Measurements from ENCODE around the gene ERMARD. TPM values are rescaled to one million over a fixed set of nuclear protein-coding genes. Genes with fewer than 3 reads are reported as not detected.

ERMARD gene
- total RNA-seq, 1 experiment from 2014 or later = 17.7 TPM

DNA sequence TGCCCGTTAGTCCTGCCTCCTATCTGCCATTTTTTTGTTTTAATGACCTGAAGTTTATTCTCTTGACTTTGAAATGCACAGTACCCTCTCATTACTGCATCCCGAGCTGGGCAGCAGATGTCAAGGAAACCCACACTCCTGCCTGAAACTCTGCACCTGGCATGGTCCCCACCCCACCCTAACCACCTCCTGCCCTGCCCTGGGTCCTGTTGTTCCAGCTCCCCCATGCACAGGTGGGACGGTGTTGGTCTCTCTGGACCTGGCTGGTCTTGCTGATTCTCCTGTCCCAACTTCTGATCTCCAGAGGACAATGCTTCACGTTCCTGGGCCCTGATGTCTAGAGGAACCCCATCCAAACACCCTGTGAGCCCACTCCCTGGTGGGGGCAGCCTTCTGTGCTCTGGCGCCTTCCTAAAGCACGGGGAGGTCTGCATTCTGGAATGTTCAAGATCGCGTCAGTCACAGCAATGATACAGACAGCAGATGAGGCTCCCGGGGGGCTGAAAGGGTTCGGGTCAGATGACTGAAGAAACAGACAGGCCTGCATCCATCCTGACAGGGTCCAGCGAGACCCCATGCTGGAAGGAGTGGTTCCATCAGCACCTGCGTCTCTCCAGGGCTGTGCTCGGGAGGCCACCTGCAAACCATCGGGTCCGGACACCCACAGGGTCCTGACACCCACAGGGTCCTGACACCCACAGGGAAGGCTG is 73.6 kb downstream of the ERMARD start (continued):
- TF ChIP-seq, protein P1, sequence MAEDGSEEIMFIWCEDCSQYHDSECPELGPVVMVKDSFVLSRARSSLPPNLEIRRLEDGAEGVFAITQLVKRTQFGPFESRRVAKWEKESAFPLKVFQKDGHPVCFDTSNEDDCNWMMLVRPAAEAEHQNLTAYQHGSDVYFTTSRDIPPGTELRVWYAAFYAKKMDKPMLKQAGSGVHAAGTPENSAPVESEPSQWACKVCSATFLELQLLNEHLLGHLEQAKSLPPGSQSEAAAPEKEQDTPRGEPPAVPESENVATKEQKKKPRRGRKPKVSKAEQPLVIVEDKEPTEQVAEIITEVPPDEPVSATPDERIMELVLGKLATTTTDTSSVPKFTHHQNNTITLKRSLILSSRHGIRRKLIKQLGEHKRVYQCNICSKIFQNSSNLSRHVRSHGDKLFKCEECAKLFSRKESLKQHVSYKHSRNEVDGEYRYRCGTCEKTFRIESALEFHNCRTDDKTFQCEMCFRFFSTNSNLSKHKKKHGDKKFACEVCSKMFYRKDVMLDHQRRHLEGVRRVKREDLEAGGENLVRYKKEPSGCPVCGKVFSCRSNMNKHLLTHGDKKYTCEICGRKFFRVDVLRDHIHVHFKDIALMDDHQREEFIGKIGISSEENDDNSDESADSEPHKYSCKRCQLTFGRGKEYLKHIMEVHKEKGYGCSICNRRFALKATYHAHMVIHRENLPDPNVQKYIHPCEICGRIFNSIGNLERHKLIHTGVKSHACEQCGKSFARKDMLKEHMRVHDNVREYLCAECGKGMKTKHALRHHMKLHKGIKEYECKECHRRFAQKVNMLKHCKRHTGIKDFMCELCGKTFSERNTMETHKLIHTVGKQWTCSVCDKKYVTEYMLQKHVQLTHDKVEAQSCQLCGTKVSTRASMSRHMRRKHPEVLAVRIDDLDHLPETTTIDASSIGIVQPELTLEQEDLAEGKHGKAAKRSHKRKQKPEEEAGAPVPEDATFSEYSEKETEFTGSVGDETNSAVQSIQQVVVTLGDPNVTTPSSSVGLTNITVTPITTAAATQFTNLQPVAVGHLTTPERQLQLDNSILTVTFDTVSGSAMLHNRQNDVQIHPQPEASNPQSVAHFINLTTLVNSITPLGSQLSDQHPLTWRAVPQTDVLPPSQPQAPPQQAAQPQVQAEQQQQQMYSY (CRISPR knock-in tag; IDR thresholded peaks at IDR 0.05) = no peak
- TF ChIP-seq PRRX2 (CRISPR knock-in tag; IDR thresholded peaks at IDR 0.05) (no peak), ZNF671 (CRISPR knock-in tag; IDR thresholded peaks at IDR 0.05) (no peak), CREB1 (CRISPR knock-in tag; IDR thresholded peaks at IDR 0.05) (no peak)
- TF ChIP-seq, protein P2, sequence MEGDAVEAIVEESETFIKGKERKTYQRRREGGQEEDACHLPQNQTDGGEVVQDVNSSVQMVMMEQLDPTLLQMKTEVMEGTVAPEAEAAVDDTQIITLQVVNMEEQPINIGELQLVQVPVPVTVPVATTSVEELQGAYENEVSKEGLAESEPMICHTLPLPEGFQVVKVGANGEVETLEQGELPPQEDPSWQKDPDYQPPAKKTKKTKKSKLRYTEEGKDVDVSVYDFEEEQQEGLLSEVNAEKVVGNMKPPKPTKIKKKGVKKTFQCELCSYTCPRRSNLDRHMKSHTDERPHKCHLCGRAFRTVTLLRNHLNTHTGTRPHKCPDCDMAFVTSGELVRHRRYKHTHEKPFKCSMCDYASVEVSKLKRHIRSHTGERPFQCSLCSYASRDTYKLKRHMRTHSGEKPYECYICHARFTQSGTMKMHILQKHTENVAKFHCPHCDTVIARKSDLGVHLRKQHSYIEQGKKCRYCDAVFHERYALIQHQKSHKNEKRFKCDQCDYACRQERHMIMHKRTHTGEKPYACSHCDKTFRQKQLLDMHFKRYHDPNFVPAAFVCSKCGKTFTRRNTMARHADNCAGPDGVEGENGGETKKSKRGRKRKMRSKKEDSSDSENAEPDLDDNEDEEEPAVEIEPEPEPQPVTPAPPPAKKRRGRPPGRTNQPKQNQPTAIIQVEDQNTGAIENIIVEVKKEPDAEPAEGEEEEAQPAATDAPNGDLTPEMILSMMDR (IDR thresholded peaks at IDR 0.05) = no peak

DNA sequence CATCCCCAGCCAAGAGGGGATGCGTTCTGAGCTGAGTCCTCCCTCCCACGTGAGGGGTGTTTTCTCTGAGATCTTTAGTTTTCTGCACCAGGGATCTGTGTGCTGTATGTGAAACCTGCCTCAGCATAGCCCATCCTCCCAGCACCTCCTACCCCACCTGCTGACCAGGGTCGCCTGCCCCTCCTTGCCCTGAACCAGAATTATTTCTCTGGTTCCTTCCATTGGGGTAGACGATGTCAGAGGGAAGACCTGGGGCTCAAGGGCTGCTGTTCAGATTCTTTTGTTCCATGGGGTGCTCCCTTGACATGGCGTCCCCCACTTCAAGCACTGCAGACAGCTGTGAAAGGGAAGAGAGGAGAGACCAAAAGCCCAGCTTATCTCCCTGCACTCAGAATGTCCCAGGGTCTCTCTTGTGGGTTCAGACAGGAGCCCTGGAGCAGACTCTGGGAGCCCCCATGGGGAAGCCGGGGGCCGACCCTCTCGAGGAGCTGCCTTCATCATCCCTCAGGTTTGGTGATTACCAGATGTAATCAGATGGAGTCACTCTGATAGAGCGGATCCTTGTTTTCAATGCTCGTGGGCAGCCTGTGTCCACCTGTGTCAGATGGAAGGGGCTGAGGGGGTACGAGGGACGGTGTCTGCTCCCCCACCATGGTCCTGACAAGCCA is 74.3 kb downstream of the ERMARD start:
- Mint-ChIP-seq H3K27me3 (ENCODE audit: low read depth) (peaks cover 13% of the 10 kb centered on the region), H3K9me3 (peaks cover 30% of the 10 kb centered on the region), H3K4me3 (no peak overlapping the region), H3K4me1 (peaks cover 44% of the 10 kb centered on the region), H3K36me3 (peaks cover 15% of the 10 kb centered on the region), H3K27ac (no peak overlapping the region)
- POLR2A ChIA-PET = no interaction called here
- DNase-seq (ENCODE audit: low spot score) (no peak), ATAC-seq (no peak)
- CTCF ChIA-PET = no interaction called here
- TF ChIP-seq, protein P3, sequence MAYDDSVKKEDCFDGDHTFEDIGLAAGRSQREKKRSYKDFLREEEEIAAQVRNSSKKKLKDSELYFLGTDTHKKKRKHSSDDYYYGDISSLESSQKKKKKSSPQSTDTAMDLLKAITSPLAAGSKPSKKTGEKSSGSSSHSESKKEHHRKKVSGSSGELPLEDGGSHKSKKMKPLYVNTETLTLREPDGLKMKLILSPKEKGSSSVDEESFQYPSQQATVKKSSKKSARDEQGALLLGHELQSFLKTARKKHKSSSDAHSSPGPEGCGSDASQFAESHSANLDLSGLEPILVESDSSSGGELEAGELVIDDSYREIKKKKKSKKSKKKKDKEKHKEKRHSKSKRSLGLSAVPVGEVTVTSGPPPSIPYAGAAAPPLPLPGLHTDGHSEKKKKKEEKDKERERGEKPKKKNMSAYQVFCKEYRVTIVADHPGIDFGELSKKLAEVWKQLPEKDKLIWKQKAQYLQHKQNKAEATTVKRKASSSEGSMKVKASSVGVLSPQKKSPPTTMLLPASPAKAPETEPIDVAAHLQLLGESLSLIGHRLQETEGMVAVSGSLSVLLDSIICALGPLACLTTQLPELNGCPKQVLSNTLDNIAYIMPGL (CRISPR knock-in tag; IDR thresholded peaks at IDR 0.05) = no peak
- TF ChIP-seq ZNF138 (CRISPR knock-in tag; conservative IDR thresholded peaks at IDR 0.05) (no peak), OVOL2 (CRISPR knock-in tag; IDR thresholded peaks at IDR 0.05; ENCODE audit: borderline replicate concordance) (no peak), TCF7 (CRISPR knock-in tag; IDR thresholded peaks at IDR 0.05; ENCODE audit: low read depth) (no peak), MYBL2 (CRISPR knock-in tag; IDR thresholded peaks at IDR 0.05) (no peak), GABPB1 (CRISPR knock-in tag; IDR thresholded peaks at IDR 0.05) (no peak), FOXK1 (CRISPR knock-in tag; IDR thresholded peaks at IDR 0.05) (no peak), CREM (CRISPR knock-in tag; IDR thresholded peaks at IDR 0.05) (no peak), FOXJ3 (CRISPR knock-in tag; IDR thresholded peaks at IDR 0.05; ENCODE audit: borderline replicate concordance) (no peak), ZNF423 (CRISPR knock-in tag; IDR thresholded peaks at IDR 0.05) (no peak), SOX15 (CRISPR knock-in tag; IDR thresholded peaks at IDR 0.05) (no peak), FOXP1 (CRISPR knock-in tag; IDR thresholded peaks at IDR 0.05; ENCODE audit: borderline replicate concordance) (no peak), ELF4 (CRISPR knock-in tag; IDR thresholded peaks at IDR 0.05; ENCODE audit: low read depth) (no peak), TP53 (CRISPR knock-in tag; IDR thresholded peaks at IDR 0.05) (no peak)
- TF ChIP-seq, protein P4, sequence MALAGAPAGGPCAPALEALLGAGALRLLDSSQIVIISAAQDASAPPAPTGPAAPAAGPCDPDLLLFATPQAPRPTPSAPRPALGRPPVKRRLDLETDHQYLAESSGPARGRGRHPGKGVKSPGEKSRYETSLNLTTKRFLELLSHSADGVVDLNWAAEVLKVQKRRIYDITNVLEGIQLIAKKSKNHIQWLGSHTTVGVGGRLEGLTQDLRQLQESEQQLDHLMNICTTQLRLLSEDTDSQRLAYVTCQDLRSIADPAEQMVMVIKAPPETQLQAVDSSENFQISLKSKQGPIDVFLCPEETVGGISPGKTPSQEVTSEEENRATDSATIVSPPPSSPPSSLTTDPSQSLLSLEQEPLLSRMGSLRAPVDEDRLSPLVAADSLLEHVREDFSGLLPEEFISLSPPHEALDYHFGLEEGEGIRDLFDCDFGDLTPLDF (CRISPR knock-in tag; IDR thresholded peaks at IDR 0.05) = no peak
- TF ChIP-seq, protein P5, sequence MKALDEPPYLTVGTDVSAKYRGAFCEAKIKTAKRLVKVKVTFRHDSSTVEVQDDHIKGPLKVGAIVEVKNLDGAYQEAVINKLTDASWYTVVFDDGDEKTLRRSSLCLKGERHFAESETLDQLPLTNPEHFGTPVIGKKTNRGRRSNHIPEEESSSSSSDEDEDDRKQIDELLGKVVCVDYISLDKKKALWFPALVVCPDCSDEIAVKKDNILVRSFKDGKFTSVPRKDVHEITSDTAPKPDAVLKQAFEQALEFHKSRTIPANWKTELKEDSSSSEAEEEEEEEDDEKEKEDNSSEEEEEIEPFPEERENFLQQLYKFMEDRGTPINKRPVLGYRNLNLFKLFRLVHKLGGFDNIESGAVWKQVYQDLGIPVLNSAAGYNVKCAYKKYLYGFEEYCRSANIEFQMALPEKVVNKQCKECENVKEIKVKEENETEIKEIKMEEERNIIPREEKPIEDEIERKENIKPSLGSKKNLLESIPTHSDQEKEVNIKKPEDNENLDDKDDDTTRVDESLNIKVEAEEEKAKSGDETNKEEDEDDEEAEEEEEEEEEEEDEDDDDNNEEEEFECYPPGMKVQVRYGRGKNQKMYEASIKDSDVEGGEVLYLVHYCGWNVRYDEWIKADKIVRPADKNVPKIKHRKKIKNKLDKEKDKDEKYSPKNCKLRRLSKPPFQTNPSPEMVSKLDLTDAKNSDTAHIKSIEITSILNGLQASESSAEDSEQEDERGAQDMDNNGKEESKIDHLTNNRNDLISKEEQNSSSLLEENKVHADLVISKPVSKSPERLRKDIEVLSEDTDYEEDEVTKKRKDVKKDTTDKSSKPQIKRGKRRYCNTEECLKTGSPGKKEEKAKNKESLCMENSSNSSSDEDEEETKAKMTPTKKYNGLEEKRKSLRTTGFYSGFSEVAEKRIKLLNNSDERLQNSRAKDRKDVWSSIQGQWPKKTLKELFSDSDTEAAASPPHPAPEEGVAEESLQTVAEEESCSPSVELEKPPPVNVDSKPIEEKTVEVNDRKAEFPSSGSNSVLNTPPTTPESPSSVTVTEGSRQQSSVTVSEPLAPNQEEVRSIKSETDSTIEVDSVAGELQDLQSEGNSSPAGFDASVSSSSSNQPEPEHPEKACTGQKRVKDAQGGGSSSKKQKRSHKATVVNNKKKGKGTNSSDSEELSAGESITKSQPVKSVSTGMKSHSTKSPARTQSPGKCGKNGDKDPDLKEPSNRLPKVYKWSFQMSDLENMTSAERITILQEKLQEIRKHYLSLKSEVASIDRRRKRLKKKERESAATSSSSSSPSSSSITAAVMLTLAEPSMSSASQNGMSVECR (CRISPR knock-in tag; IDR thresholded peaks at IDR 0.05; ENCODE audit: borderline replicate concordance) = no peak
- TF ChIP-seq, protein P6, sequence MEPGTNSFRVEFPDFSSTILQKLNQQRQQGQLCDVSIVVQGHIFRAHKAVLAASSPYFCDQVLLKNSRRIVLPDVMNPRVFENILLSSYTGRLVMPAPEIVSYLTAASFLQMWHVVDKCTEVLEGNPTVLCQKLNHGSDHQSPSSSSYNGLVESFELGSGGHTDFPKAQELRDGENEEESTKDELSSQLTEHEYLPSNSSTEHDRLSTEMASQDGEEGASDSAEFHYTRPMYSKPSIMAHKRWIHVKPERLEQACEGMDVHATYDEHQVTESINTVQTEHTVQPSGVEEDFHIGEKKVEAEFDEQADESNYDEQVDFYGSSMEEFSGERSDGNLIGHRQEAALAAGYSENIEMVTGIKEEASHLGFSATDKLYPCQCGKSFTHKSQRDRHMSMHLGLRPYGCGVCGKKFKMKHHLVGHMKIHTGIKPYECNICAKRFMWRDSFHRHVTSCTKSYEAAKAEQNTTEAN (CRISPR knock-in tag; IDR thresholded peaks at IDR 0.05) = no peak

All from WTC11 (cell line).